ENCODE results near the gene UBE2N. TPM values are rescaled to one million over a fixed set of nuclear protein-coding genes. Genes with fewer than 3 reads are reported as not detected.
A peak's percentile ranks its signal among the peaks of the same experiment; 100 is the strongest.

The UBE2N gene
- total and polyA plus RNA-seq, 2 of the 8 experiments (the other 6 are each of a cell fraction or from before 2014, with no cell fraction given) = 108 to 225 TPM

- H3K79me2 ChIP-seq (ENCODE audit: control insufficient read depth in 1 of 2, insufficient read depth in 2 of 2, low read length in 2 of 2) = peaks cover 20 to 58% of the 10 kb centered on the region in 2 experiments
- no peak overlapping the region for H4K5ac ChIP-seq (ENCODE audit: insufficient read length, low read depth, low read length)
- peaks cover 0 to 12% of the 10 kb centered on the region in 2 experiments for H4K20me1 ChIP-seq (replicated peaks in 1 of 2; ENCODE audit: control insufficient read depth in 1 of 2, insufficient read depth in 2 of 2, low read length in 2 of 2)
- no peaks in the 10 kb centered on the region for H3K36me3 ChIP-seq (ENCODE audit: control insufficient read depth in 2 of 4, insufficient read depth in 4 of 4, low read length in 3 of 4)
- DNase-seq (ENCODE audit: low read depth in 1 of 2, low spot score in 2 of 2) (no peak), FAIRE-seq (no peak)
- H3K4me2 ChIP-seq (ENCODE audit: insufficient read depth in 1 of 2, low read depth in 2 of 2, low read length in 2 of 2) = peak overlapping the region; percentile 75 to 92
- WGBS, 2 experiments (ENCODE audit: extremely low coverage in 1 of 2, insufficient coverage in 1 of 2, insufficient read length in 1 of 2, insufficient replicate concordance in 2 of 2, low coverage in 1 of 2, low lambda C conversion rate in 2 of 2, missing lambda C conversion rate in 1 of 2) = 1% methylated on average over 4 of the region's 4 CpGs; no CpG with 5 or more reads in 1 of the 2 experiments
- ChIA-PET POLR2A (ENCODE audit: partially characterized antibody) (interaction anchor here (1.1 kb wide), 1 partner anchor 10 kb away, joined by 3 read pairs; no protein-coding TSS in a partner anchor), CTCF (ENCODE audit: partially characterized antibody) (interaction anchor here (0.6 kb wide), 1 partner anchor 157 kb away, joined by 3 read pairs; no protein-coding TSS in a partner anchor)
- H2AK5ac ChIP-seq (ENCODE audit: low read depth, low read length) = no peak overlapping the region
- no peak overlapping the region for H4K91ac ChIP-seq (replicated peaks; ENCODE audit: insufficient read length, low read length)
- no peak overlapping the region for H4K8ac ChIP-seq (ENCODE audit: extremely low read depth, insufficient read depth, low read length)
- no peaks in the 10 kb centered on the region for H3K79me1 ChIP-seq (ENCODE audit: low read depth, low read length)
- H2BK20ac ChIP-seq (ENCODE audit: low read length) = no peak overlapping the region
- H3K27ac ChIP-seq (ENCODE audit: low read depth, low read length) = no peak overlapping the region
- H3K56ac ChIP-seq (replicated peaks; ENCODE audit: insufficient read length, low read depth, low read length) = no peak overlapping the region
- H3K23ac ChIP-seq (ENCODE audit: insufficient read length) = no peak overlapping the region
- peaks cover 12 to 20% (median 14%) of the 10 kb centered on the region in 4 experiments; a peak in 6 of 7 replicates for H3K4me1 ChIP-seq (replicated peaks in 1 of 4; ENCODE audit: control insufficient read depth in 3 of 4, insufficient read depth in 4 of 4, low read length in 3 of 4)
- H3K27me3 ChIP-seq (replicated peaks in 1 of 4; ENCODE audit: control insufficient read depth in 3 of 4, extremely low read depth in 1 of 4, insufficient read depth in 3 of 4, low read length in 3 of 4) = no peaks in the 10 kb centered on the region
- H3K18ac ChIP-seq (ENCODE audit: extremely low read depth, low read length) = no peak overlapping the region
- H2BK5ac ChIP-seq (ENCODE audit: low read depth, low read length) = no peak overlapping the region
- H3K4ac ChIP-seq (replicated peaks; ENCODE audit: insufficient read length, low read depth, low read length) = no peak overlapping the region
- H2BK120ac ChIP-seq (replicated peaks; ENCODE audit: low read depth, low read length) = no peak overlapping the region
- H3K4me3 ChIP-seq (ENCODE audit: extremely low read depth in 1 of 4, insufficient read depth in 2 of 4, low read depth in 3 of 4, low read length in 4 of 4) = peak overlapping the region; percentile 59 to 96 (median 82)
- no peaks in the 10 kb centered on the region for H3K9me3 ChIP-seq (ENCODE audit: insufficient read depth in 2 of 2, low read depth in 1 of 2, low read length in 1 of 2)
- peaks cover 12% of the 10 kb centered on the region for H3K23me2 ChIP-seq (ENCODE audit: low read depth, low read length)
- no peak overlapping the region for H2BK15ac ChIP-seq (ENCODE audit: low read length)
- no peak overlapping the region for H3K14ac ChIP-seq (ENCODE audit: insufficient read length)
- no peak overlapping the region for H2AFZ ChIP-seq (ENCODE audit: low read length)
- no peak overlapping the region for H2BK12ac ChIP-seq (ENCODE audit: low read depth, low read length)
- H3K9ac ChIP-seq (replicated peaks in 1 of 4; ENCODE audit: extremely low read depth in 1 of 4, low read depth in 3 of 4, low read length in 3 of 4) = peak overlapping the region; percentile 52 to 85 (median 80)
Observed at GRCh38 chr12:93378998-93379325, 62.8 kb downstream of the UBE2N start.
